Head of caudate nucleus (tissue), 42 donors: ENCODE results near the gene CALHM1.
"Not testable (repeated sequence)": the region's sequence is repeated elsewhere in the genome, so short reads cannot be mapped to it uniquely, and the experiment has no call there.

Experiments used
- DNase-seq, 42 donors: peaks; one replicate each; pipeline versions ENCODE4 v3.0.0 to v3.0.0-alpha.2; 2020 to 2021; ENCODE audit warnings: mixed read lengths in 7 of 42
- intact Hi-C: fragments of 100-400 bp; cut with DNase I; formaldehyde crosslinking; loops from one replicate; pipeline ENCODE4 v1.15.0; 2022

CALHM1 gene

GRCh38 chr10:103458720-103459119 lies at the start of gene CALHM1:
Gene CALHM1 (minus strand): TSS chr10:103458900. CDS start chr10:103458751, 149 bp downstream.
- intact Hi-C loops = no loop called here
- peak in 1 of 42 donors; percentile 18 for DNase-seq

- DNase-seq = peak in 4 of 42 donors; percentile 2 to 24 (median 16)
- intact Hi-C loops = no loop called here
These were observed 48.8 kb upstream of the CALHM1 start for GRCh38 chr10:103507235-103508191.

- peak in 2 of 42 donors; percentile 0 to 11 for DNase-seq
- intact Hi-C loops = no loop called here
These were observed 47.4 kb upstream of the CALHM1 start for GRCh38 chr10:103506061-103506460.

GRCh38 chr10:103504181-103504783 lies 45.6 kb upstream of the CALHM1 start:
- DNase-seq = peak in 3 of 42 donors; percentile 21 to 26 (median 25)
- intact Hi-C loops = no loop called here

- DNase-seq, intact Hi-C loops: not testable (repeated sequence)
These were observed 45.1 kb upstream of the CALHM1 start for GRCh38 chr10:103503777-103504176.

GRCh38 chr10:103502849-103503660 lies 44.4 kb upstream of the CALHM1 start:
- DNase-seq = peak in 16 of 42 donors; percentile 14 to 67 (median 34)
- intact Hi-C loops = no loop called here

- intact Hi-C loops = no loop called here
- DNase-seq = no peak
These were observed 42.5 kb upstream of the CALHM1 start for GRCh38 chr10:103501186-103501585.

- no peak for DNase-seq
- intact Hi-C loops = no loop called here
These were observed 41.8 kb upstream of the CALHM1 start for GRCh38 chr10:103500481-103500880.

- intact Hi-C loops = no loop called here
- peak in 37 of 42 donors; percentile 24 to 84 (median 57) for DNase-seq
These were observed 41.2 kb upstream of the CALHM1 start for GRCh38 chr10:103499881-103500280.

GRCh38 chr10:103498936-103499638 lies 40.4 kb upstream of the CALHM1 start:
- intact Hi-C loops = no loop called here

GRCh38 chr10:103497161-103497915 lies 38.6 kb upstream of the CALHM1 start:
- intact Hi-C loops = no loop called here
- peak in 8 of 42 donors; percentile 25 to 56 (median 39) for DNase-seq

More at GRCh38 chr10:103498936-103499638, 40.4 kb upstream of the CALHM1 start:
- no peak for DNase-seq

- DNase-seq = no peak
- intact Hi-C loops = no loop called here
These were observed 36.6 kb upstream of the CALHM1 start for GRCh38 chr10:103495321-103495720.

- peak in 35 of 42 donors; percentile 7 to 69 (median 45) for DNase-seq
- intact Hi-C loops = no loop called here
These were observed 35.5 kb upstream of the CALHM1 start for GRCh38 chr10:103493916-103494877.

GRCh38 chr10:103493362-103493915 lies 34.7 kb upstream of the CALHM1 start, which contains the start of gene NEURL1:
Gene NEURL1 (plus strand): TSS chr10:103493705. CDS start chr10:103494388, 683 bp downstream.
- intact Hi-C loops = no loop called here

GRCh38 chr10:103492655-103493261 lies 34.1 kb upstream of the CALHM1 start:
- intact Hi-C loops = no loop called here
- DNase-seq = no peak

More at GRCh38 chr10:103493362-103493915, 34.7 kb upstream of the CALHM1 start, which contains the start of gene NEURL1:
- DNase-seq = peak; percentile 15 to 85 (median 66)
